IMR-90 (cell line): Measurements from ENCODE around the gene LYVE1. TPM values are rescaled to one million over a fixed set of nuclear protein-coding genes. Genes with fewer than 3 reads are reported as not detected.

Experiments used
- ATAC-seq: fragments of 200-7000 bp; cut with Tn5 transposase; 2 replicates; pipeline ENCODE4 v1.9.1; 2020; ENCODE audit warnings: low read depth, mild to moderate bottlenecking, moderate library complexity
- BruUV-seq: library from RNA; stranded (reverse); fragments of 400-500 nt; replicated peaks from 2 replicates; lab custom pipeline; 2021; lab: Mats Ljungman, UMichigan
- CTCF ChIA-PET: fragments of 300-600 bp; formaldehyde crosslinking; extraction: SDS; loops from one replicate; lab custom pipeline; 2021; ENCODE audit warnings: antibody characterized with exemption; lab: Yijun Ruan, JAX
- POLR2A ChIA-PET: fragments of 300-600 bp; sonication (Branson Sonifier 250); formaldehyde crosslinking; loops from one replicate; lab custom pipeline; 2022; ENCODE audit warnings: antibody characterized with exemption; ENCODE audit not compliant: unreplicated experiment; lab: Charles Lee
- DNase-seq: peaks from one replicate; pipeline ENCODE4 v3.0.0; 2013
- H2AFZ ChIP-seq: replicated peaks from 2 replicates; pipeline ENCODE3; 2013; ENCODE audit warnings: low read length, mild to moderate bottlenecking; ENCODE audit not compliant: poor library complexity
- H2AK5ac ChIP-seq: 2 replicates; pipeline ENCODE4 v1.6.1; 2013; ENCODE audit warnings: low read depth, low read length, inconsistent platforms
- H2AK9ac ChIP-seq: replicated peaks from 2 replicates; pipeline ENCODE3; 2013; ENCODE audit warnings: mild to moderate bottlenecking, low read depth, low read length, moderate library complexity; ENCODE audit not compliant: poor library complexity
- H2BK120ac ChIP-seq: 2 replicates; pipeline ENCODE4 v1.6.1; 2013; ENCODE audit warnings: low read depth, low read length, inconsistent platforms
- H2BK15ac ChIP-seq: 3 replicates; pipeline ENCODE4 v1.6.1; 2013; ENCODE audit warnings: low read depth, low read length, inconsistent platforms
- H2BK20ac ChIP-seq: 2 replicates; pipeline ENCODE4 v1.6.1; 2013; ENCODE audit warnings: low read depth, mild to moderate bottlenecking, inconsistent platforms, low read length, moderate library complexity
- H2BK5ac ChIP-seq: 2 replicates; pipeline ENCODE4 v1.6.1; 2013; ENCODE audit warnings: mild to moderate bottlenecking, low read depth, low read length, inconsistent platforms; ENCODE audit not compliant: poor library complexity, severe bottlenecking
- H3K14ac ChIP-seq: replicated peaks from 2 replicates; pipeline ENCODE4 v1.6.1; 2013; ENCODE audit warnings: low read depth, low read length, inconsistent platforms
- H3K18ac ChIP-seq: 2 replicates; pipeline ENCODE4 v1.6.1; 2013; ENCODE audit warnings: low read depth, low read length, control low read depth
- H3K23ac ChIP-seq: 2 replicates; pipeline ENCODE4 v1.6.1; 2013; ENCODE audit warnings: low read depth, low read length, inconsistent platforms
- H3K27ac ChIP-seq: 2 replicates; pipeline ENCODE4 v1.5.1; 2013; ENCODE audit warnings: mild to moderate bottlenecking, control low read depth, low read length; ENCODE audit not compliant: insufficient read depth
- H3K27me3 ChIP-seq: 2 replicates; pipeline ENCODE4 v1.6.1; 2013; ENCODE audit warnings: low read length; ENCODE audit not compliant: control insufficient read depth, insufficient read depth
- H3K36me3 ChIP-seq: 2 replicates; pipeline ENCODE4 v1.6.1; 2013; ENCODE audit warnings: low read length, mixed read lengths; ENCODE audit not compliant: control insufficient read depth, insufficient read depth
- H3K4ac ChIP-seq: 2 replicates; pipeline ENCODE4 v1.6.1; 2013; ENCODE audit warnings: low read depth, low read length, inconsistent platforms
- H3K4me1 ChIP-seq: 2 replicates; pipeline ENCODE4 v1.6.1; 2013; ENCODE audit warnings: low read length, mixed read lengths; ENCODE audit not compliant: control insufficient read depth, insufficient read depth
- H3K4me2 ChIP-seq: 2 replicates; pipeline ENCODE4 v1.6.1; 2013; ENCODE audit warnings: low read depth, mild to moderate bottlenecking, control low read depth, low read length, moderate library complexity
- H3K4me3 ChIP-seq: 2 replicates; pipeline ENCODE4 v1.5.1; 2013; ENCODE audit warnings: low read depth, mild to moderate bottlenecking, control low read depth, low read length, moderate library complexity; ENCODE audit not compliant: insufficient read depth
- H3K56ac ChIP-seq: 2 replicates; pipeline ENCODE4 v1.6.1; 2013; ENCODE audit warnings: low read length, inconsistent platforms; ENCODE audit not compliant: insufficient read depth; ENCODE audit errors: extremely low read depth
- H3K79me1 ChIP-seq, 2 experiments: 2 replicates each; pipeline ENCODE4 v1.6.1; 2013; ENCODE audit warnings: low read length in 2 of 2, inconsistent platforms in 1 of 2, low read depth in 1 of 2
- H3K9ac ChIP-seq: 2 replicates; pipeline ENCODE4 v1.6.1; 2013; ENCODE audit warnings: low read depth, low read length, control low read depth
- H3K9me1 ChIP-seq: 2 replicates; pipeline ENCODE4 v1.6.1; 2013; ENCODE audit warnings: low read length, inconsistent platforms; ENCODE audit not compliant: insufficient read depth
- H3K9me3 ChIP-seq: 2 replicates; pipeline ENCODE4 v1.6.1; 2013; ENCODE audit warnings: low read length; ENCODE audit not compliant: control insufficient read depth, insufficient read depth
- H4K20me1 ChIP-seq: 2 replicates; pipeline ENCODE4 v1.6.1; 2013; ENCODE audit warnings: low read length, inconsistent platforms; ENCODE audit not compliant: insufficient read depth
- H4K5ac ChIP-seq: 2 replicates; pipeline ENCODE4 v1.6.1; 2013; ENCODE audit warnings: mild to moderate bottlenecking, low read depth, low read length, control low read depth
- H4K8ac ChIP-seq, 2 experiments: 2 replicates each; pipeline ENCODE4 v1.6.1; 2013; ENCODE audit warnings: low read depth in 2 of 2, low read length in 2 of 2, control low read depth in 1 of 2, inconsistent platforms in 1 of 2
- H4K91ac ChIP-seq: 2 replicates; pipeline ENCODE4 v1.6.1; 2013; ENCODE audit warnings: low read depth, low read length, inconsistent platforms; ENCODE audit not compliant: insufficient read depth
- BHLHE40 ChIP-seq: fragments of 150-350 bp; IDR thresholded peaks from 2 replicates; pipeline ENCODE4 v1.6.1; 2016; ENCODE audit warnings: mild to moderate bottlenecking, low read depth, low read length
- CEBPB ChIP-seq: IDR thresholded peaks from 2 replicates; pipeline ENCODE4 v1.6.1; 2012; ENCODE audit warnings: low read depth, low read length, improper control_type of control experiment
- CHD1 ChIP-seq: IDR thresholded peaks from 2 replicates; pipeline ENCODE4 v1.6.1; 2012; ENCODE audit warnings: low read depth, low read length, improper control_type of control experiment
- CTCF ChIP-seq: conservative IDR thresholded peaks from 2 replicates; pipeline ENCODE4 v1.5.1; 2012; ENCODE audit warnings: mild to moderate bottlenecking, low read depth, low read length, improper control_type of control experiment
- ELK1 ChIP-seq: fragments of 150-350 bp; IDR thresholded peaks from 2 replicates; pipeline ENCODE4 v1.6.1; 2016; ENCODE audit warnings: low read depth, mild to moderate bottlenecking, low read length, moderate library complexity, borderline replicate concordance
- FOS ChIP-seq: fragments of 150-350 bp; IDR thresholded peaks from 2 replicates; pipeline ENCODE4 v1.6.1; 2016; ENCODE audit warnings: low read depth, low read length
- MAFK ChIP-seq: IDR thresholded peaks from 2 replicates; pipeline ENCODE4 v1.6.1; 2012; ENCODE audit warnings: low read depth, low read length, improper control_type of control experiment
- MAZ ChIP-seq: IDR thresholded peaks from 2 replicates; pipeline ENCODE4 v1.6.1; 2012; ENCODE audit warnings: low read depth, mild to moderate bottlenecking, low read length, improper control_type of control experiment, moderate library complexity, borderline replicate concordance
- MXI1 ChIP-seq: IDR thresholded peaks from 2 replicates; pipeline ENCODE4 v1.6.1; 2012; ENCODE audit warnings: low read depth, mild to moderate bottlenecking, low read length, moderate library complexity, borderline replicate concordance
- NFE2L2 ChIP-seq: fragments of 150-350 bp; IDR thresholded peaks from 2 replicates; pipeline ENCODE4 v1.6.1; 2016; ENCODE audit warnings: low read depth, mild to moderate bottlenecking, low read length
- POLR2A ChIP-seq: IDR thresholded peaks from 2 replicates; pipeline ENCODE4 v1.6.1; 2012; ENCODE audit warnings: mild to moderate bottlenecking, low read depth, low read length
- RAD21 ChIP-seq: IDR thresholded peaks from 2 replicates; pipeline ENCODE4 v1.6.1; 2012; ENCODE audit warnings: low read length, improper control_type of control experiment
- RCOR1 ChIP-seq: IDR thresholded peaks from 2 replicates; pipeline ENCODE4 v1.6.1; 2012; ENCODE audit warnings: mild to moderate bottlenecking, low read length, improper control_type of control experiment; ENCODE audit not compliant: insufficient replicate concordance
- RFX5 ChIP-seq: IDR thresholded peaks from 2 replicates; pipeline ENCODE4 v1.8.0; 2012; ENCODE audit warnings: low read depth, mild to moderate bottlenecking, low read length, moderate library complexity
- SMC3 ChIP-seq: fragments of 150-350 bp; IDR thresholded peaks from 2 replicates; pipeline ENCODE4 v1.6.1; 2016; ENCODE audit warnings: low read depth, mild to moderate bottlenecking, antibody characterized with exemption, low read length, moderate library complexity
- USF2 ChIP-seq: fragments of 150-350 bp; IDR thresholded peaks from 2 replicates; pipeline ENCODE4 v1.6.1; 2017; ENCODE audit warnings: mild to moderate bottlenecking, antibody characterized with exemption, low read length, low read depth
- WGBS, 2 experiments: methylation state at CpG; one replicate each; pipeline versions ENCODE4 v1.1.5 to v1.1.7; 2013; ENCODE audit warnings: missing lambda C conversion rate in 2 of 2; ENCODE audit not compliant: insufficient read length in 1 of 2; ENCODE audit errors: extremely low coverage in 2 of 2; 5-methylcytosine and 5-hydroxymethylcytosine counted together
- dilution Hi-C: fragments of 300-500 bp; cut with HindIII; formaldehyde crosslinking; loops from one replicate; pipeline ENCODE4 v1.14.3; 2018; ENCODE audit warnings: low sequenced_read_pairs; ENCODE audit not compliant: unreplicated experiment
- in situ Hi-C: fragments of 300-500 bp; cut with MboI; formaldehyde crosslinking; loops from 3 replicates; pipeline ENCODE4 v1.14.3; 2019; ENCODE audit warnings: low sequenced_read_pairs, inconsistent platforms, mixed read lengths
- intact Hi-C: fragments of 100-400 bp; cut with micrococcal nuclease; formaldehyde crosslinking; loops from 2 replicates; pipeline ENCODE4 v1.10.0; 2022
- polyA plus RNA-seq, 3 experiments: library from polyadenylated mRNA; depleted of rRNA; stranded (reverse); fragments of >200 nt; gene quantifications; 2 replicates each; pipeline ENCODE4 v1.2.3, GENCODE V29; 2012; ENCODE audit warnings: low replicate concordance in 1 of 3
- total RNA-seq: library from RNA; depleted of rRNA; stranded (reverse); fragments of >200 nt; gene quantifications from 2 replicates; pipeline ENCODE4 v1.2.3, GENCODE V29; 2012

The LYVE1 gene
- total and polyA plus RNA-seq, 2 of the 4 experiments (the other 2 are of a cell fraction), result not detected

- no peak overlapping the region for H2BK20ac ChIP-seq
- H3K9me1 ChIP-seq, result peaks cover 3% of the 10 kb centered on the region; the same call in 1 of the 2 replicates
- no peak overlapping the region for H3K4ac ChIP-seq
- no peaks in the 10 kb centered on the region for H3K27me3 ChIP-seq
- ChIA-PET POLR2A (no interaction called here), CTCF (no interaction called here)
- intact Hi-C loops, result no loop called here
- no TSS peak for BruUV-seq
- no peak overlapping the region for H2AK9ac ChIP-seq
- H3K56ac ChIP-seq, result no peak overlapping the region
- H3K14ac ChIP-seq, result no peak overlapping the region
- no peak overlapping the region for H3K18ac ChIP-seq
- H2BK15ac ChIP-seq, result no peak overlapping the region
- no peak overlapping the region for H2BK5ac ChIP-seq
- no CpG with 5 or more reads among the region's 2 CpGs for WGBS, 2 experiments
- dilution Hi-C loops, result no loop called here
- H3K79me1 ChIP-seq, result peaks cover 19 to 32% of the 10 kb centered on the region in 2 experiments
- no peak for ATAC-seq
- H3K4me1 ChIP-seq, result peaks cover 2% of the 10 kb centered on the region; the same call in 1 of the 2 replicates
- no peak overlapping the region for H3K9ac ChIP-seq
- H4K8ac ChIP-seq, result no peak overlapping the region
- H3K4me3 ChIP-seq, result no peak overlapping the region
- no peak overlapping the region for H4K91ac ChIP-seq
- H3K4me2 ChIP-seq, result no peak overlapping the region
- no peaks in the 10 kb centered on the region; the same call in 1 of the 2 replicates for H4K20me1 ChIP-seq
- in situ Hi-C loops, result no loop called here
- TF ChIP-seq BHLHE40, result no peak
- TF ChIP-seq MXI1, result no peak
- TF ChIP-seq CEBPB, result no peak
- TF ChIP-seq CTCF, result no peak
- no peak for TF ChIP-seq CHD1
- no peak for TF ChIP-seq RCOR1
- TF ChIP-seq ELK1, result no peak
- TF ChIP-seq NFE2L2, result no peak
- TF ChIP-seq POLR2A, result no peak
- TF ChIP-seq MAFK, result no peak
- TF ChIP-seq MAZ, result no peak
- TF ChIP-seq FOS, result no peak
- TF ChIP-seq USF2, result no peak
- no peak for TF ChIP-seq RAD21
- no peak for TF ChIP-seq RFX5
- no peak for TF ChIP-seq SMC3
- H4K5ac ChIP-seq, result no peak overlapping the region
- H3K9me3 ChIP-seq, result no peaks in the 10 kb centered on the region
- H3K36me3 ChIP-seq, result peaks cover 4% of the 10 kb centered on the region
- H3K23ac ChIP-seq, result no peak overlapping the region
- H2AK5ac ChIP-seq, result no peak overlapping the region
- H2BK120ac ChIP-seq, result no peak overlapping the region
- no peak overlapping the region for H2AFZ ChIP-seq
- DNase-seq, result no peak
- no peak overlapping the region for H3K27ac ChIP-seq
These were observed 34.1 kb downstream of the LYVE1 start for GRCh38 chr11:10534316-10534715.
